Skin of body (tissue), 2 donors: ENCODE data around the gene IFNA1. TPM values are rescaled to one million over a fixed set of nuclear protein-coding genes. Genes with fewer than 3 reads are reported as not detected.
"Not testable (repeated sequence)": the region's sequence is repeated elsewhere in the genome, so short reads cannot be mapped to it uniquely, and the experiment has no call there.

Experiments used
- DNase-seq: peaks from one replicate; lab custom pipeline; 2025; lab: John Stamatoyannopoulos, UW
- total RNA-seq: library from RNA; depleted of rRNA; stranded (reverse); fragments of >200 nt; gene quantifications from one replicate; pipeline ENCODE4 v1.2.3, GENCODE V29; 2014

The IFNA1 gene
- not detected for total RNA-seq

DNA sequence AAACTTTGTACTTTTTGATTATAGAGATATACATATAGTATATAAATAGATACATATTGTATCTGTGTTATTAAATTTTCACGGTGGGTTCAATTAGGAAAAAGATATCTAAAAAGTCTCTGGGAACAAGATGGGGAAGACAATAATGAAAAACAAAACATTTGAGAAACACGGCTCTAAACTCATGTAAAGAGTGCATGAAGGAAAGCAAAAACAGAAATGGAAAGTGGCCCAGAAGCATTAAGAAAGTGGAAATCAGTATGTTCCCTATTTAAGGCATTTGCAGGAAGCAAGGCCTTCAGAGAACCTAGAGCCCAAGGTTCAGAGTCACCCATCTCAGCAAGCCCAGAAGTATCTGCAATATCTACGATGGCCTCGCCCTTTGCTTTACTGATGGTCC, at the start of gene IFNA1:
Gene IFNA1, plus strand, starts transcription at position 301 of the 400 bp plus-strand sequence. Its CDS starts 69 bp downstream, at position 370.
- no peak for DNase-seq

DNA sequence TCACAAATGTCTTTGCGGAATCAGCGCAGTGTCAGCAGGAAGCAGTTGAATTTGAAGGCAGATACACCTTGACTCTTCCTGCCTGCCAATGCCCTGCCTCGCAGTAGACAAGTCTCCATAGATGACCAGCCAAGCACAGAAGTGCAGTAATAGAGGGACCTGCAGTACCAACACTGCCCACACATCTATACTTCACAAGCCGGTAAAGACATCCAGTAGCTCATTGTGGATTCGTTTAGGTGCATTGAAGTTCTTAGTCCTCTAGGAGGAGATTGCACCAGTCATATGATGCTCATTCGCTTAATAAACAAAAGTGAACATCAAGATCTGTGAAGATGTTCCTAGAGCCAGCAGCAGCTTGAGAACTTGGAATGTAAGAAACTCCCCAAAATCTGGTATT, 48.0 kb upstream of the IFNA1 start:
- DNase-seq, result no peak

DNA sequence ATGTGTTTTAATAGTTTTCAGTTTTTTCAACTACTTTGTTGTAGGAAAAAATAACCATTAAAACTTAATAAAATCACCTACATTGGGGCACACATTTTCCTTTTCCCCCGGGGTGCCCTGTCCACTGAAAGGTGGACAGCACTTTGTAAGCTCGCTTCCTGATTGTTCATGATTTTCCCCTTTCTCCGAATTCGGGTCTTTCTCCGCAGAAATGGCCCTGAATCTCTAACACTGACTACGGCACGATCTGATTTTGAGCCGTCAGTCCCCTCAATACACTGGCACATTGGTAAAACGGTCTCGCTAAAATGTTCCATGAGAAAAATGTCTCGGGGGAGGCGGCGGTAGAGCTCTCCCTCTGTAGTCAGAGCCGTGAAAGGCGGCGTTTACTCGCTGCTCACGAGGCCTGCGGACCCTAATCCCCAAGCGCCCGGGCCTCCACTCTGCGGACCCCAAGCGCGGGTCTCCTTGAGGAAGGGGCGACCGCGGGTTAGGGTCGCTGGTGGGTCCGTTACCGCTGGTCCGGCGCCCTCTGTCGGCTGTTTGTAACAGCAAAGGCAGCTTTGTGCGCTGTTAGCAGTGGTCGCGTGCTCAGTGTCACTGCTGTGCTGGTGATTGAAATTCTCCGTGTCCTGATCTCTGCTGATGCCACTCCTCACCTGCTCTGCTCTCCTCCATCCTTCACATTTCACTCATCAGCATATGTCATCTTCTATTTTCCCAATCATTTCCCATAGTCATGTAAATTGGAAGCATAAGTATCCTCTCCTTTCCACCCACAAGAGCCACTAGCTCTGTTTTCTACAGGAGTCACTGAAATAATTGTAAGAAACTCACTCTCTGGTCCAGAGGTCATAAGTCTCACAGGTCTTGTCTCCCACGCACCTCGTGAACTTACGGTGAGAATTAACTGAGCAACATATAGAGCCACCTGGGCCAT, 44.2 kb upstream of the IFNA1 start:
- no peak for DNase-seq

DNA sequence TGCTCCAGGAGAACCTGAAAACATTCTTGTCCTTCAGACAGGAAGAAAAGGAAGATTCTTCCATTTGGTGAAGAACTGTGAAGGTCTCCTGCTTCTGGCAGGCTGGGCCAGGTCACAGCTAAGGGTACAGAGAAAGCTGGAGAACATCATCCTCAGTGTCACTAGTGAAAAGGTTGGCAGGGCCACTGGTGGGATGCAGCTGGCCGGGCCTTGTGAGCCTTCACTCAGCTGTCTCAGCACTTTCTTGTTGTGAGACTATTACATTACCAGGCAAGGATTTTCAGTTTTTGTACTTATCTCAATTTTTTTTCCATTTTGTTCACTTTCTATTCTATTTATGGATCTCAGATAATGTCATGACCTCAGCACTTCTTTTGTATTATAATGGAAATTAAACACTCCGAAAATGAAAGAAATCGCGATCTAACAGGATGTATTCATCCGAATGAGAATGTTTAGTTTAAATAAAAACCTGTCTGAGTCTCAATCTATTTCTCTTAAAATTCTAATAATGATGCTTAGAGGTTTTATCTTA, 41.2 kb upstream of the IFNA1 start:
- DNase-seq, result no peak

DNA sequence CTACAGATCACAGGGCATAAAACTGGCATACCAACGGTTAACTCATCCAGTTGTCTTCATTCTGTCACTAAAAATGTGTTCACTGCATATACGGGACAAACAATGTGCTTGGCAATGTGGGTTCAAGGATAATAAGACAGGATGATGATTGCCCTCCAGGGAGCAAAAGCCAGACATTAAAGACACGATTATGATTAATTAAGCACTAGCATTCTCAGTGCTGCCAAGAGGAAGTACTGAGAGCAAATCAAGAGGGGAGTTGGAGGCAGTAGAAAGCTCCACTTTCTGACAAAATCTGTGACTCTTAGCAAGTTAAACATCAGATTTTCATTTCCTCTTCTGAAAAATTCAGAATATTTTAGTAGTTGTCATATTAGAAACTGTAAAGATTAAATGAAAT, 40.3 kb upstream of the IFNA1 start:
- no peak for DNase-seq

DNA sequence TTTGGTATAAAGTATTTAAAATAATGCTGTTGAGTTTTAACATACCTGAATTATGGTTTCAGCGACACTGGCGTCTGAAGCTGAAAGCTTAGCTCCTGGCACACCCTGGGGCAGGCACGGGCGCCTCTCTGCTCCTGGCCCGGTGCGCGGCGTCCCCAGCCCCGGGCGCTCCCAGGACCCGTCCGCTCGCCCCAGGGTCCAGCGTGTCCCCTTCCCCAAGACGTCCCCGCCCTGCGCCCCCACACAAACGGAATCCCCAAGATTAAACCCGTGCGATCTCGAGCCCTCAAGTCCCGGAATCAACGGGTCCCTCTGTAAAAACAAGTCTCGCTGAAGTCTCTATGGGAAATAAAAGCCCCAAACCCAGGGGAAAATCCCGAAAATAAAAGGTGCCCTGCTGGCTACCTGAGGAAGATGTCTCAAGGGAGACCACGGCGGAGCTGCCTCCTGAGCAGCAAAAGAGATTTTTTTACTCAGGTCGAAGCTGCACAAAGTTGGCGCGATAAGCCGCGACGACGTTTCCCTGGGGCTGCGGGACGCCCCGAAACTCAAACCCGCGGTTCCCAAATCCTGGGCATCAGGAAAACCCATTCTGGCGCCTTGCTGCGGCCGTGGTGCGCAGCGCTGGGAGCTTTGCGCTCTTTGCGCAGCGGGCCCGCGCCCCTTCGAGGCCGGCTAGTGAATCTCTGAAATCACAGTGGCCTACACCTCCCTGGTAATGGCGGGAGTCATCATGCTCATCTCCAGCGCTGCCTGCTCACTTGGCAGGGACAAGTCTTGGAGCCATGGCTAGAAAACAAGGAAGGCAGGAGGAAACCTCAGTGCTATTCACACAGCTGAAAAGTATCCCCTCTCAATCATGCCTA, 37.6 kb upstream of the IFNA1 start:
- no peak for DNase-seq

DNA sequence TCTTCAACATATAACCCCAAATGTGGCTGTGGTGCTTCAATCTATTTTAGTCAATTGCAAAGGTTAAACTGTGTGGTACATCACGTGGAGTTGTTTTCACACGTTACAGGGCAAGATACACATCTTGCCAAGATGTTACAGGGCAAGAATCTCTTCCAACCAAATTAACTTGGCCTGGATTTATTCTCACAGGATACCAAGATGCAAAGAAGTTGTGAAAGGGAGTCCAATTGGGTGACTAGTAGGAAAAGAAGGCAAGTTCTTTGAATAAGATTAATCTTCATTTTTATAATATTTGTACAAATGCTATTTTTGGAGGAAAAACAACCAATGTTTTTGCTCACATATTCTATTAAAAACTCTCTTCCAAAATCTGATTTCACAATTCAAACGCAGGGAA, 36.1 kb upstream of the IFNA1 start:
- DNase-seq, result no peak

DNA sequence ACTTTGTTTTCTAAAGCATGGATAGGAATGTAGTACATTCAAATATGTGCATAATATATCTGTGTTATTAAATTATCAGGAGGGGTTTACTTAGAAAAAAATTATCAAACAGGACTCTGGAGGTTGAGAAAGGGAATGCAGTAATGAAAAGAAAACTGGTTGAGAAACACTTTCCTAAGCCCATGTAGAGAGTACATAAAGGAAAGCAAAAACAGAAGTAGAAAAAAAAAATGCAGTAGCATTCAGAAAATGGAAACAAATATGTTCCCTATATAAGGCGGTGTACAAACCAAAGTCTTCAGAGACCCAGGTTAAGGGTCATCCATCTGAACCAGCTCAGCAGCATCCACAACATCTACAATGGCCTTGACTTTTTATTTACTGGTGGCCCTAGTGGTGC, 31.4 kb upstream of the IFNA1 start, which contains the start of gene IFNA8:
Gene IFNA8, plus strand, starts transcription at position 301 of the 400 bp plus-strand sequence. Its CDS starts 60 bp downstream, at position 361.
- no peak for DNase-seq

DNA sequence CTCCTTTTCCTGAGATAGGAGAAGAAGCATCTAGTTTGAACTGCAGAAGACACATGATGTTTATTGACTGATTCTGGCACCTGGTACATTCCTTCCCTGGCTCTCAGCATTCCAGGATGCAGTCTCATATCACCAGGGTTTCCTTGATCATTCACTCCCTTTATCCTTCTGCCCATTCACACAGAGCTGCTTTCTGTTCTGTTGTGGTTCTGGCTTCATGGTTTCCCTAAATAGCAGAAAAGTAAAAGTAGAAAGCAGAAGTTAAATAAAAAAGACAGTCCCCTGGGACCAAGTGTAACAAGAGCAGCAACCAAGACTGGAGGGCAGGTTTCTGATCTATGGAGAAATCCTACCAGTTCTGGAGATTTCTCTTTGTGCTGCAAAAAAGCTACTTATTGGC, 28.1 kb upstream of the IFNA1 start:
- no peak for DNase-seq

DNA sequence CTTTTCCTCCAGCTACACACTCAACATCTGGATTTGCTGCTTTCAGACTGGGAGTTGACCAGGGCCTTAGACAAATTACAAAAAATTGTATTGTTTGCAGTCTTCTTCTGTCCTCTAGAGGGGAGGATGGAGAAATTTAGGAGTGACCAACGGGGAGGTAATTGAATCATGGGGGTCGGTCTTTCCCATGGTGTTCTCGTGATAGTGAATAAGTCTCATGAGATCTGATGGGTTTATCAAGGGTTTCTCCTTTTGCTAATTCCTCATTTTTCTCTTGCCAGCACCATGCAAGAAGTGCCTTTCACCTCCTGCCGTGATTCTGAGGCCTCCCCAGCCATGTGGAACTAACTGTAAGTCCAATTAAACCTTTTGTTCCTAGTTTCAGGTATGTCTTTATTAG, 27.1 kb upstream of the IFNA1 start:
- DNase-seq, result no peak

DNA sequence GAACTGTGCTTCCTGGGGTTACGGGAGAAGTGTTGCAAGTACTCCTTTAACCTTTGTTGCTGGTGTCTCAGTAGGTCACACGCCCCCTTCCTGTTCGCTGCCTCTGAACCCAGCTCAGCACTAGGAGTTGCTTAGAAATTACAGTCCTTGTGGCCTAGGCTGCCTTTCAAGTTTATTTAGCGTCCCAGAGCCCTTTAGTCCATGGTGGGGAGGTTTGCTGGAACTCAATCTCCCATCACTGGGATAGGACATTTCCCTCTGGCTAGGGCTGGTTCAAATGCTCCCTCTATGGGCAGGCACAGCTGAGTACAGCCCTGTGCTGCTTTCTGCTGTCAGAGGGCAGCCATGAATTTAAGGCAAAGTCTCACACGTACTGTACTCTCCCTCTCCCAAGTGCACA, 26.6 kb upstream of the IFNA1 start:
- no peak for DNase-seq

DNA sequence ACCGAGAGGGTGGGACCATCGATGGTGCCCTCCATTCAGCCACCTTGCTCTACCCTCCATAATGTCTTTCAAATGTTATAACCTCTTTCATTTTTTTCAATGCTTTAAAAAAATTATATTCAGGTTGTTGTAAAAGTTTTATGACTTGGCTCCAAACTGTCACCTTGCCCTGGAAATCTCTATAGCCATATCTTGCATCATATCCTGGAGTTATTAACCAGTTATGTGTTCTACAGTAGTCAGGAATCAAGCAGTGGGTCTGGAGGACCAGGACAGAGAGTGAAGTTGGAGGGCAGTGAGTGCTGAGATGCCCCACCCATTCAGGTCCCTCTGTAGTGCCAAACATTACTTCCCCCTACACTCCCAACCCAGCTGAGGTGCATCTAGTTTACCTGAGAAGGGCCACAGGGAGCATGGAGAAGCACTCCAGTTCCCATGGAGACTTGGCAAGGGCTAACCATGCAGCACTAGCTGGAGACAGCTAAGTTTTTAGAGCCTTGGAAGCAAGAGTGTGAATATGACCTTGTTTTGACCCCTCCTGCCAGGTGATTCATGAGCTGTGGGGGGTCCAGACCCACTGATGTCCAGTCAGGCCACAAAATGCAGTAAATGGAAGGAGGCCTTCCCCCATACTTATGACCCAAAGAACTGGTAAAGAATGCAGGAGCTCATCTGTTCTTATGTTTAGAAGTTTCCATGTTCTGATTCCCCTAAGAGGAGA, 25.9 kb upstream of the IFNA1 start:
- DNase-seq, result no peak

DNA sequence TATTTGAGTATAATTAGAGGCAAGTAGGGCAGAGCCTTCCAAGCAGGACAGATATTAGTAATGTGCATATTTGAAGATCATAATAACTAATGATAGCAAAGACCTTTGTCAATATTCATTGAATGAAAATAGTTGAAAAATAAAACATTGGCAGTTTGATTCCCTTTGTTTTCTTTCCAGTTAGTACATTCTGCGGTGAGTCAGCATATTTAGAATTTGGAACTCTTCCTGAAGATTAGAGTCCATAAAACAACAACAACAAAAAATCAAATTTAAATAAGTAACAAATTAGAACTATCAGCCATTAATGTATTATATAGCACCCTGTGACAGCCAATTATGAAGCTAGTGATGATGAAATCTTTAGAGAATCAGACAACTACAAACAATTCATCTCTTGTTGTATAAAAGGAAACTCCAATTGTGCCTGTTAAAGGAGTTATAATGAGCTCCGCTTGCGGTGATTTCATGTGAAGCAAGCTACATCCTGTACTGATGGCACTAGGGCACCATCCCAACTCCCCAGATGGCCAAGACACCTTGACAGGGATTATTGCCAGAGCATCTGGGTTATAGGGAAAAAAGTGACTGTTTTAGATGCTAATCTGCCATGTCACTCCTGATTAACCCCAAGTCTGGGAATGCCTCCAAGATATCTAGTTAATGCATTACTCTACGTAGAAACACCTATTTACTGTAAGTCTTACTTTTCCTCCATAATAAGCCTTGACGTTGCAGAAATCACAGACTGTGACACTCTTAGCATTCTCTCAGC, 24.6 kb upstream of the IFNA1 start:
- no peak for DNase-seq

DNA sequence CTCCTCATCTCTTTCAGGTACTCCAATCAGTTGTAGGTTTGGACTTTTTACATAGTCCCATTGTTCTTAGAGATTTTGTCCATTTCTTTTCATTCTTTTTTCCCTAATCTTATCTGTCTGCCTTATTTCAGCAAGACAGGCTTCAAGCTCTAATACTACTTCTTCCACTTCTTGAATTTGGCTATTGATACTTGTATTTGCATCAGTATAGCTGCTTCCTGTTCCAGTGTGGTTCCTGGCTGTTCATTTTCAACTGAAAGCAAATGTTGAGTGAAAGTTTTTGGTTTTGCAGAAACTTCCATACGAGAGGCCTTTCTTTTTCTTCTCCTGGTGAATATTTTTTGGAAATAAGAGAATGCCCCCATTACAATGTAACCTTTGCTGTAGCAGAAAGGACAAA, 12.0 kb upstream of the IFNA1 start:
- no peak for DNase-seq

DNA sequence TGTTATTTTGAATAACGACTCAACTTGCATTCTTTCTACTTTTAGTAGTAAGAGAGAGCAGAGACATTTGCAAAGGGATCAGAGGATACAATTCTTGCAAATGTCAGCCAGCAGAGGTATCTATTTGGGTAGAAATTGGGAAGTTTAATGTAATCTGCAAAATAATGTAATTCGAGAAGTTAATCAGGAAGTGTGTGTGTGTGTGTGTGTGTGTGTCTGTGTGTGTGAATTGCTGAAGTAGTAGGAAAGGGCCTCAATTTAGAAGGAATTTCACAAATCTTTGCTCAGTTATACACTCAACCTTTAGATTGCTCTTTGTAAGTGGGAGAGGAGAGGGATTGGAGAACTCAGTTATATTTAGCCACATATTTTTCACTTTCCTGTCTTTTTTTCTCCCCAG, 11.0 kb upstream of the IFNA1 start:
- no peak for DNase-seq

DNA sequence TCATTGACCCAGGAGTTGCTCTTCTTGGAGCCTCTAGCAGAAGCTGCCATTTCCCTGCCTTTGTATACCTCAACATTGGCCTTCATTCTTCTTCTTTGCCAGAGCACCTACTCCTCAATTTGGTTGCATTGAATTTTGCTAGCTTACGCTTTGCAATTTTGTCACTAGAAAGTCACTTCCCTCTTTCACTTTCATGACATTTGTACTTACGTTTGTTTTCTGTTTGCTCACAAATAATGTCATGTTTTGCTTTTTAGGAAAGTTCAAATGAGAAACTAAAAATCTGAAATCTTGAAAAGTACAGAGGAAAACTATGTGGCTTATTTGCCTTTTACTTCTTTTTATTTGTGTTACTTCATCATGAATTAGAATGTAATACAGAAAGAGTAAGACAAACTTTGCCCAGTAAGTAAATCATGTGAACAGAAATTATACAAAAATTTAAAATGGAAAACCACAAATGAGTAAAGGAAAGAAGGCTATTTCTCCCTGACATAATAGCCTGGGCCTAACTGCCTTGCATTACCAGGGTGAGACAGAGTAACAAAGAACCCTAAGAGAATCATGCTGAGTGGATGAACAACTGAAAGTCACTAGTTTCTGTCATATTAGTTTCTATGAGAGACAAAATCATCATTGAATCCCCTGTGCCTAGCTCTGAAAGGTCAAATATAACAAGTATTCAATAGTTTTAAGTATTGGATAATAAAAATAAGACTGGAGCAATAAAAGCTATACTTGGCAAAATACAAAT, 7.4 kb upstream of the IFNA1 start:
- no peak for DNase-seq

DNA sequence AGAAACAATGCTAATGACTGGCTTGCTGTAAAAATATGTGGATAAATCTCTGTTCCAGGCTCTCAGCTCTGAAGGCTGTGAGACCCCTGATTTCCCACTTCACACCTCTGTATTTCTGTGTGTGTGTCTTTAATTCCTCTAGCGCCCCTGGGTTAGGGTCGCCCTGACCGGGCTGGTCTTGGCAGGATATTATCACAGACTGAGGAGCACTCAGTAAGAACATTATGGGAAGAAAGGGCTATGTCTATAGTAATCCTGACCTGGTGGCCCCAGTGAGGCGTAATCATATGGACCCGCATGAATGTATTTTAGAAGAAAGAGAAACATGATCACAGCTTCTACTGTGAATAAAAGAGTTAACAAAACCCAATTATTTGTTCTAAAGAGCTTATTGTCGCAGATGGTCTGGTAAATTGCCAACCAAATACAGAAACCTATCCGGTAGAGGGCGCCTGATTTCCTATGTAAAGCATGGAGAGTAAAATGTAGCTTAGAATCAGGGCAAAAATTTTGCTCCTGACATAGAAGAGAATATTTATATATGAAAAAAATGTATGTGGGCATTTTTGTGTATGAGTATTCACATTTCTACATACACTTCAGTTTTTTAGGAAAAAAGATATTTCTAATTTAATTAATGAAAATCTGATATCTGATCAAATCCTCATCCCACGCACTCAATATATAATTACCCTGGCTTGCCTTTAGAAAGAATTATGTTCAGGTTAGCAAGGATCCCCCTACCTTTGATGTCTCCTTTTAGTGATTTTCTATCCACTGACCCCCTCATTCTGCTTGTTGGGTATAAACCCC, 5.8 kb upstream of the IFNA1 start:
- DNase-seq, result peak; percentile 18

DNA sequence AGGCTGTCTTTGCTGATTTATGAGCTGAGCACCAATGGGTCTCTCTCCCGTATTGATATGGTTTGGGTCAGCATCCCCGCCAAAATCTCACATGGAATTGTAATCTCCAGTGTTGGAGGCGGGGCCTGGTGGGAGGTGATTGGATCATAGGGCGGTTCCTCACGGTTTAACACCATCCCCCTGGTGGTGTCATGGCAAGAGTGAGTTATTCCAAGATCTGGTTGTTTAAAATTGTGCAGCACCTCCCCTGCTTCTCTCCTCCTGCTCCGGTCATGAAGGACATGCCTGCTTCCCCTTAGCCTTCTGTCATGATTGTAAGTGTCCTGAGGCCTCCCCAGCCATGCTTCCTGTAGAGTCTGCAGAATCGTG, 5.2 kb upstream of the IFNA1 start:
- DNase-seq, result not testable (repeated sequence)
